Mesothelial cell of epicardium (in vitro differentiated cells): ENCODE results near the gene PGLYRP1. TPM values are rescaled to one million over a fixed set of nuclear protein-coding genes. Genes with fewer than 3 reads are reported as not detected.

Source experiments
- DNase-seq, 2 experiments: peaks; one replicate each; pipeline ENCODE4 v3.0.0; 2021; ENCODE audit warnings: low spot score in 2 of 2; ENCODE audit not compliant: unreplicated experiment in 2 of 2
- H3K27ac Mint-ChIP-seq: 2 replicates; pipeline ENCODE4 v1.8.0; 2021; ENCODE audit warnings: mixed read lengths
- H3K27me3 Mint-ChIP-seq: 2 replicates; pipeline ENCODE4 v1.8.0; 2021; ENCODE audit warnings: low read depth, mixed read lengths
- H3K36me3 Mint-ChIP-seq: 2 replicates; pipeline ENCODE4 v1.8.0; 2021; ENCODE audit warnings: mixed read lengths
- H3K4me1 Mint-ChIP-seq: 2 replicates; pipeline ENCODE4 v1.8.0; 2021; ENCODE audit warnings: mixed read lengths
- H3K4me3 Mint-ChIP-seq: 2 replicates; pipeline ENCODE4 v1.8.0; 2021; ENCODE audit warnings: mild to moderate bottlenecking, moderate library complexity, mixed read lengths
- H3K9me3 Mint-ChIP-seq: 2 replicates; pipeline ENCODE4 v1.8.0; 2021; ENCODE audit warnings: mixed read lengths
- total RNA-seq: library from RNA; stranded (reverse); gene quantifications from 3 replicates; pipeline ENCODE4 v1.2.1, GENCODE V29; 2021
- TF ChIP-seq, protein P1 (sequence below): fragments of 200-600 bp; sonication (generic); IDR thresholded peaks from one replicate; pipeline ENCODE4 v1.5.0; 2021; ENCODE audit warnings: antibody characterized with exemption; ENCODE audit not compliant: unreplicated experiment

Gene PGLYRP1
- total RNA-seq, 1 donor from 2014 or later: not detected

- TF ChIP-seq, protein P1, sequence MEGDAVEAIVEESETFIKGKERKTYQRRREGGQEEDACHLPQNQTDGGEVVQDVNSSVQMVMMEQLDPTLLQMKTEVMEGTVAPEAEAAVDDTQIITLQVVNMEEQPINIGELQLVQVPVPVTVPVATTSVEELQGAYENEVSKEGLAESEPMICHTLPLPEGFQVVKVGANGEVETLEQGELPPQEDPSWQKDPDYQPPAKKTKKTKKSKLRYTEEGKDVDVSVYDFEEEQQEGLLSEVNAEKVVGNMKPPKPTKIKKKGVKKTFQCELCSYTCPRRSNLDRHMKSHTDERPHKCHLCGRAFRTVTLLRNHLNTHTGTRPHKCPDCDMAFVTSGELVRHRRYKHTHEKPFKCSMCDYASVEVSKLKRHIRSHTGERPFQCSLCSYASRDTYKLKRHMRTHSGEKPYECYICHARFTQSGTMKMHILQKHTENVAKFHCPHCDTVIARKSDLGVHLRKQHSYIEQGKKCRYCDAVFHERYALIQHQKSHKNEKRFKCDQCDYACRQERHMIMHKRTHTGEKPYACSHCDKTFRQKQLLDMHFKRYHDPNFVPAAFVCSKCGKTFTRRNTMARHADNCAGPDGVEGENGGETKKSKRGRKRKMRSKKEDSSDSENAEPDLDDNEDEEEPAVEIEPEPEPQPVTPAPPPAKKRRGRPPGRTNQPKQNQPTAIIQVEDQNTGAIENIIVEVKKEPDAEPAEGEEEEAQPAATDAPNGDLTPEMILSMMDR: no peak
- Mint-ChIP-seq H3K27ac (no peak overlapping the region), H3K4me3 (no peak overlapping the region), H3K36me3 (peaks cover 7% of the 10 kb centered on the region), H3K27me3 (peaks cover 60% of the 10 kb centered on the region), H3K9me3 (peaks cover 51% of the 10 kb centered on the region), H3K4me1 (no peaks in the 10 kb centered on the region)
- DNase-seq: no peak
These were observed 26.7 kb upstream of the PGLYRP1 start for GRCh38 chr19:46049597-46049996.

DNA sequence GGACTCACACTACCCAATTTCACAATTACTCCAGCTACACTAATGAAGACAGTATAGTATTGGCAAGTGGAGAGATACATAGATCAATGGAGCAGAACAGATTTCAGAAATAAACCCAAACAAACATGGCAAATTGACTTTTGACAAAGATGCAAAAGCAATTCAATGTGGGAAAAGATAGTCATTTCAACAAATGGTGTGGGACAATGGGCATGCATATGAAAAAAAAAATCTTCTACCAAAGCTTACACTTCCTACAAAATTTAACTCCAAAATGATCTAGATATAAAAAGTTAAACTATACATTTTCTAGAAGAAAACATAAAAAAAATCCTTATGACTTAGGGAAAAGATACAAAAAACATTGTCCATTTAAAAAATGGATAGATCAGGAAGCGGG, 20.7 kb upstream of the PGLYRP1 start:
- TF ChIP-seq, protein P1: no peak
- peaks cover 25% of the 10 kb centered on the region for H3K4me1 Mint-ChIP-seq
- H3K27ac Mint-ChIP-seq: no peak overlapping the region
- no peak overlapping the region for H3K4me3 Mint-ChIP-seq
- no peak for DNase-seq
- peaks cover 27% of the 10 kb centered on the region for H3K27me3 Mint-ChIP-seq
- peaks cover 4% of the 10 kb centered on the region for H3K36me3 Mint-ChIP-seq
- peaks cover 47% of the 10 kb centered on the region for H3K9me3 Mint-ChIP-seq

GRCh38 chr19:46042252-46042883, 19.5 kb upstream of the PGLYRP1 start:
- Mint-ChIP-seq H3K9me3 (peaks cover 36% of the 10 kb centered on the region), H3K4me1 (peaks cover 25% of the 10 kb centered on the region), H3K36me3 (peaks cover 2% of the 10 kb centered on the region), H3K27me3 (peaks cover 15% of the 10 kb centered on the region), H3K27ac (peak overlapping the region; percentile 22), H3K4me3 (no peak overlapping the region)
- DNase-seq: no peak
- TF ChIP-seq, protein P1: no peak

DNA sequence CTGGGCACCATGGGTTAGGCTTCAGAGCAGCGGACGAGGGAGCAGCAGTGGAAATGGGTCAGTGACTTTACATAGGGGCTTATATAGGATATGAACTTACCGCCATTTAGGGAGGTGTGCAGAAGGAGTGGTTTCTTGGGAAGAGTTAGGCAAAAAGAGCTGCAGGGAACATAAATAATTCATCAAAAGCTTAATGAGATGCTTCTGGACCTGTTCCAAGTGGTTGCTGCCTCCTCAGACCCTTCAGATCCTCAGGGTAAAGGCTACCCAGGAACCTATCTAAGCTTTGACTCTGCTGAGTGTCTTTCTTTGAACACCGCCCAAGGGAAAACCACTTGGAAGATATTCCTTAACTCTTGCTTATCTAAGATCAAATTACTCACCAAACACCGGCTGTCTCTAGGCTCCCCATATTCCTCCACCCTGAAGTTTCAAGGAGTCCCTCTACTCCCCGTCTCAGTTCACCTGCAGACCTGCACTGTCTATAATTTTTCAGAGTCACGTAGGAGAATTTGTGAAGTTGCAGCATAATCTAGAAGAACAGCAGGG, 18.2 kb upstream of the PGLYRP1 start, which contains the start of gene IGFL4:
TSS of gene IGFL4 (minus strand) at position 51 of the 549 bp plus-strand sequence. CDS start at position 11, 40 bp downstream.
- H3K36me3 Mint-ChIP-seq: peaks cover 5% of the 10 kb centered on the region
- H3K9me3 Mint-ChIP-seq: peaks cover 27% of the 10 kb centered on the region
- H3K27me3 Mint-ChIP-seq: peaks cover 6% of the 10 kb centered on the region
- H3K4me1 Mint-ChIP-seq: peaks cover 28% of the 10 kb centered on the region
- peak within 1 kb of the TSS; percentile 82 for H3K27ac Mint-ChIP-seq
- TF ChIP-seq, protein P1: no peak
- DNase-seq: no peak
- no peak within 1 kb of the TSS for H3K4me3 Mint-ChIP-seq

GRCh38 chr19:46040125-46040524, 17.3 kb upstream of the PGLYRP1 start:
- H3K4me1 Mint-ChIP-seq: peaks cover 32% of the 10 kb centered on the region
- H3K27me3 Mint-ChIP-seq: no peaks in the 10 kb centered on the region
- no peak overlapping the region for H3K27ac Mint-ChIP-seq
- H3K9me3 Mint-ChIP-seq: peaks cover 19% of the 10 kb centered on the region
- no peak overlapping the region for H3K4me3 Mint-ChIP-seq
- TF ChIP-seq, protein P1: no peak
- H3K36me3 Mint-ChIP-seq: peaks cover 3% of the 10 kb centered on the region
- DNase-seq: no peak
